Measurements from ENCODE around the gene AHCYL2. TPM values are rescaled to one million over a fixed set of nuclear protein-coding genes. Genes with fewer than 3 reads are reported as not detected.

The AHCYL2 gene
- total and polyA plus RNA-seq, 2 experiments from 2014 or later: 7.8 to 29.4 TPM

- ATAC-seq (peak; percentile 98), DNase-seq (ENCODE audit: low spot score) (peak; percentile 65)
- Histone ChIP-seq H3K4me1 (ENCODE audit: insufficient read depth) (peaks cover 15% of the 10 kb centered on the region), H3K9me2 (ENCODE audit: insufficient read depth) (no peaks in the 10 kb centered on the region), H3K4me2 (no peak overlapping the region), H3K4me3 (no peak overlapping the region), H2AFZ (no peak overlapping the region), H4K20me1 (replicated peaks; ENCODE audit: insufficient read depth) (no peaks in the 10 kb centered on the region; the same call in 1 of the 2 replicates), H3K36me3 (ENCODE audit: insufficient read depth) (peaks cover 6% of the 10 kb centered on the region; the same call in 1 of the 2 replicates), H3K79me2 (replicated peaks; ENCODE audit: insufficient read depth) (no peaks in the 10 kb centered on the region), H3K27me3 (ENCODE audit: insufficient read depth) (no peaks in the 10 kb centered on the region), H3K27ac (ENCODE audit: low read depth) (no peak overlapping the region), H3F3A (replicated peaks; ENCODE audit: low read depth) (no peaks in the 10 kb centered on the region)
- peak overlapping the region; percentile 77; the same call in 1 of the 2 replicates for H3K27ac Mint-ChIP-seq
- peaks cover 9% of the 10 kb centered on the region for H3K36me3 Mint-ChIP-seq (ENCODE audit: low read depth)
- no peak overlapping the region for H3K4me3 Mint-ChIP-seq
- peaks cover 2% of the 10 kb centered on the region for H3K27me3 Mint-ChIP-seq (ENCODE audit: insufficient read depth, low read depth, poor library complexity)
- TF ChIP-seq CREB1 (CRISPR knock-in tag; IDR thresholded peaks at IDR 0.05; ENCODE audit: low read depth): no peak
- TF ChIP-seq EZH2 (IDR thresholded peaks at IDR 0.05; ENCODE audit: low read depth, unreplicated experiment): no peak
- no peak for TF ChIP-seq ETS1 (IDR thresholded peaks at IDR 0.05)
- TF ChIP-seq ZNF114 (CRISPR knock-in tag; IDR thresholded peaks at IDR 0.05): no peak
- no peak for TF ChIP-seq STAT1 (IDR thresholded peaks at IDR 0.05; ENCODE audit: unreplicated experiment)
- no peak for TF ChIP-seq ZNF331 (CRISPR knock-in tag; IDR thresholded peaks at IDR 0.05; ENCODE audit: low read depth)
- TF ChIP-seq REST (IDR thresholded peaks at IDR 0.05; ENCODE audit: unreplicated experiment): no peak
- TF ChIP-seq CTCF (conservative IDR thresholded peaks at IDR 0.05; ENCODE audit: low read depth in 2 of 2): no peak
- no peak for TF ChIP-seq ZNF462 (CRISPR knock-in tag; IDR thresholded peaks at IDR 0.05)
- TF ChIP-seq JUNB (IDR thresholded peaks at IDR 0.05; ENCODE audit: unreplicated experiment): no peak
- TF ChIP-seq NANOG (IDR thresholded peaks at IDR 0.05; ENCODE audit: borderline replicate concordance): no peak
- no peak for TF ChIP-seq POLR2AphosphoS5 (IDR thresholded peaks at IDR 0.05; ENCODE audit: low read depth)
- no peak for TF ChIP-seq EZH2phosphoT487 (IDR thresholded peaks at IDR 0.05; ENCODE audit: unreplicated experiment)
- H3K4me1 Mint-ChIP-seq: peaks cover 26% of the 10 kb centered on the region
- H3K9me3 Mint-ChIP-seq: peaks cover 2% of the 10 kb centered on the region
Measured at GRCh38 chr7:129469930-129470329, 245.1 kb downstream of the AHCYL2 start.

All from GM23338 (cell line).